Neural cell (in vitro differentiated cells): Measurements from ENCODE around the gene CFAP61. TPM values are rescaled to one million over a fixed set of nuclear protein-coding genes. Genes with fewer than 3 reads are reported as not detected.

Experiments
- H2AFZ ChIP-seq: fragments of 200-600, 300-800 bp; sonication (generic), shearing (Covaris generic); 2 replicates; pipeline ENCODE4 v1.6.0; 2014; ENCODE audit warnings: low read depth, mild to moderate bottlenecking, antibody characterized with exemption, low read length, moderate library complexity
- H3F3A ChIP-seq: fragments of 200-600 bp; shearing (Covaris generic); 2 replicates; pipeline ENCODE4 v1.6.1; 2016; ENCODE audit warnings: mild to moderate bottlenecking, moderate library complexity, mixed read lengths, antibody characterized with exemption, low read length; ENCODE audit not compliant: insufficient read depth, poor library complexity, severe bottlenecking
- H3K27ac ChIP-seq: fragments of 200-600, 300-800 bp; sonication (generic), shearing (Covaris generic); 2 replicates; pipeline ENCODE4 v1.5.1; 2014; ENCODE audit warnings: mild to moderate bottlenecking, low read length, moderate library complexity
- H3K27me3 ChIP-seq: fragments of 300-800, 200-600 bp; sonication (generic), shearing (Covaris generic); 2 replicates; pipeline ENCODE4 v1.6.0; 2014; ENCODE audit warnings: mild to moderate bottlenecking, low read depth, low read length, moderate library complexity; ENCODE audit not compliant: insufficient read depth
- H3K36me3 ChIP-seq: fragments of 300-800, 200-600 bp; sonication (generic), shearing (Covaris generic); 2 replicates; pipeline ENCODE4 v1.5.1; 2014; ENCODE audit warnings: mild to moderate bottlenecking, antibody characterized with exemption, low read length, moderate library complexity; ENCODE audit not compliant: insufficient read depth
- H3K4me2 ChIP-seq: fragments of 300-800, 200-600 bp; sonication (generic), shearing (Covaris generic); 2 replicates; pipeline ENCODE4 v1.6.0; 2014; ENCODE audit warnings: mild to moderate bottlenecking, low read length
- H3K4me3 ChIP-seq: fragments of 300-800, 200-600 bp; sonication (generic), shearing (Covaris generic); 2 replicates; pipeline ENCODE4 v1.5.1; 2014; ENCODE audit warnings: mild to moderate bottlenecking, low read length, moderate library complexity
- H3K79me2 ChIP-seq: fragments of 200-600 bp; shearing (Covaris generic); replicated peaks from 2 replicates; pipeline ENCODE4 v1.6.0; 2014; ENCODE audit warnings: mild to moderate bottlenecking, low read length, moderate library complexity; ENCODE audit not compliant: insufficient read depth
- H3K9ac ChIP-seq: fragments of 300-800, 200-600 bp; sonication (generic), shearing (Covaris generic); 2 replicates; pipeline ENCODE4 v1.6.1; 2016; ENCODE audit warnings: mild to moderate bottlenecking, low read length, mixed read lengths
- H3K9me2 ChIP-seq: fragments of 200-600 bp; shearing (Covaris generic); 2 replicates; pipeline ENCODE4 v1.6.1; 2016; ENCODE audit warnings: mild to moderate bottlenecking, low read length, mixed read lengths; ENCODE audit not compliant: insufficient read depth
- H3K9me3 ChIP-seq: fragments of 200-600, 300-800 bp; sonication (generic), shearing (Covaris generic); 2 replicates; pipeline ENCODE4 v1.6.1; 2016; ENCODE audit warnings: mild to moderate bottlenecking, mixed run types, low read length, moderate library complexity, mixed read lengths
- H4K20me1 ChIP-seq: fragments of 200-600 bp; shearing (Covaris generic); 2 replicates; pipeline ENCODE4 v1.6.1; 2016; ENCODE audit warnings: mild to moderate bottlenecking, mixed run types; ENCODE audit not compliant: insufficient read depth
- CTCF ChIP-seq: fragments of 450-650 bp; IDR thresholded peaks from 2 replicates; pipeline ENCODE4 v1.5.1; 2014; ENCODE audit warnings: antibody characterized with exemption, mild to moderate bottlenecking, moderate library complexity; ENCODE audit not compliant: poor library complexity, severe bottlenecking
- EP300 ChIP-seq: fragments of 450-650 bp; conservative IDR thresholded peaks from 2 replicates; pipeline ENCODE4 v1.6.1; 2014; ENCODE audit warnings: antibody characterized with exemption, mild to moderate bottlenecking, moderate library complexity; ENCODE audit not compliant: poor library complexity, severe bottlenecking
- EZH2 ChIP-seq: fragments of 200-600, 300-800 bp; shearing (Covaris generic), sonication (generic); IDR thresholded peaks from 2 replicates; pipeline ENCODE4 v1.6.1; 2014; ENCODE audit warnings: antibody characterized with exemption, low read length, borderline replicate concordance, mild to moderate bottlenecking; ENCODE audit not compliant: insufficient read depth, poor library complexity, severe bottlenecking
- MXI1 ChIP-seq: fragments of 450-650 bp; conservative IDR thresholded peaks from 2 replicates; pipeline ENCODE4 v1.6.1; 2014; ENCODE audit warnings: antibody characterized with exemption, mild to moderate bottlenecking; ENCODE audit not compliant: poor library complexity, severe bottlenecking
- POLR2AphosphoS5 ChIP-seq: IDR thresholded peaks from 2 replicates; pipeline ENCODE4 v1.6.1; 2012
- RAD21 ChIP-seq: fragments of 450-650 bp; conservative IDR thresholded peaks from 2 replicates; pipeline ENCODE4 v1.6.1; 2014; ENCODE audit warnings: antibody characterized with exemption, mild to moderate bottlenecking, moderate library complexity
- REST ChIP-seq: IDR thresholded peaks from 2 replicates; pipeline ENCODE4 v1.6.1; 2012; ENCODE audit warnings: borderline replicate concordance
- SMC3 ChIP-seq: fragments of 450-650 bp; conservative IDR thresholded peaks from 2 replicates; pipeline ENCODE4 v1.6.1; 2014; ENCODE audit warnings: antibody characterized with exemption, mild to moderate bottlenecking, moderate library complexity; ENCODE audit not compliant: poor library complexity
- TAF1 ChIP-seq: IDR thresholded peaks from 2 replicates; pipeline ENCODE4 v1.6.1; 2012; ENCODE audit warnings: low read depth
- polyA plus RNA-seq: library from polyadenylated mRNA; depleted of rRNA; stranded (reverse); fragments of >200 nt; gene quantifications from 2 replicates; pipeline ENCODE4 v1.2.3, GENCODE V29; 2014

CFAP61 gene
- polyA plus RNA-seq, 1 donor from 2014 or later, result 0.42 TPM

GRCh38 chr20:20327746-20328145 lies 275.4 kb downstream of the CFAP61 start:
- Histone ChIP-seq H4K20me1 (no peaks in the 10 kb centered on the region), H3K4me3 (no peak overlapping the region), H3K9ac (no peak overlapping the region), H3K36me3 (no peaks in the 10 kb centered on the region), H3F3A (no peaks in the 10 kb centered on the region), H3K9me2 (no peaks in the 10 kb centered on the region), H3K9me3 (no peaks in the 10 kb centered on the region), H2AFZ (no peak overlapping the region), H3K4me2 (no peak overlapping the region), H3K27ac (no peak overlapping the region), H3K79me2 (no peaks in the 10 kb centered on the region), H3K27me3 (no peaks in the 10 kb centered on the region)
- TF ChIP-seq EZH2 (no peak), CTCF (no peak), TAF1 (no peak)

DNA sequence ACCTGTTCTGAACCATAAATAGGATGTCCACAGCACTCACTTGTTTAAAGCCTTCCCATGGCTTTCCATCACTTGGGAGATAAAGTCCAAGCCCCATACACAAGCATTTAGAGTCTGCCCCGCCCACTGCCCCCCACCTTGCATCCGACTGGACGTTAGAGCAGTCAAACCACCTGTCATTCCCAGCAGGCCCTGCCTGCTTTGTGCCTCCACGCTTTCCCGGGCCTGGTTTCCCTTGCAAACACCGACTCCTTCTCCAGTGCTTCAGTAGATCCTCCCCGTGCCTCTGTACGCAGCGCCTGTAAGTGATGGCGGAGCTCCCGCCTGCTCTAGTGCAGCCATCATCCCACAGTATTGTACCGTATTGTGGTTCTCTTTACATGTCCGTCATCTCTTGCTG lies 277.2 kb downstream of the CFAP61 start:
- no peak overlapping the region for H2AFZ ChIP-seq
- TF ChIP-seq REST, result no peak
- TF ChIP-seq MXI1, result no peak

DNA sequence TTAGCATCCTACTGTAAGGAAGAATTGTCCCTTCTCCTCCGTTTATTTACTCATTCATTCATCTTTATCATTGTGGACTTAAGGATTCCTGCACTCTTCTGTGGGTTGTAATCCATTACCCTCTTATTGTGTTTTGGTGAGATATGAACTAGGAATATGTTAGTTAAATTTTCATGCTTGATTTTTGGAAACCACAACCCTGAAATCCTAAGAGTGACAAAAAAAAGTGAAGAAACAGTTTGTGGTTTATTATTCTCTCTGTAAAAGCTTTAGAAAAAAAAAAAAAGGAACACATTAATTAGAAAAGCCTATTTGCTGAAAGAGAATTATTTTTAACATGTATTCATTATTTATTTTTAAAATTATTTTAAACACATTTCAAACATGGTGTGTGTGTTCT lies 278.8 kb downstream of the CFAP61 start:
- Histone ChIP-seq H3K4me2 (no peak overlapping the region), H3K9me2 (no peaks in the 10 kb centered on the region), H3K4me3 (no peak overlapping the region), H4K20me1 (no peaks in the 10 kb centered on the region), H3K27me3 (no peaks in the 10 kb centered on the region), H3F3A (no peaks in the 10 kb centered on the region), H3K79me2 (no peaks in the 10 kb centered on the region), H3K36me3 (no peaks in the 10 kb centered on the region), H3K9me3 (no peaks in the 10 kb centered on the region), H3K27ac (no peak overlapping the region), H2AFZ (no peak overlapping the region), H3K9ac (no peak overlapping the region)
- TF ChIP-seq POLR2AphosphoS5 (no peak), SMC3 (no peak), CTCF (no peak), TAF1 (no peak), MXI1 (no peak), RAD21 (no peak), REST (no peak), EZH2 (no peak), EP300 (no peak)

More for the DNA sequence above, 277.2 kb downstream of the CFAP61 start:
- no peaks in the 10 kb centered on the region for H4K20me1 ChIP-seq
- H3F3A ChIP-seq, result no peaks in the 10 kb centered on the region
- H3K9me3 ChIP-seq, result no peaks in the 10 kb centered on the region
- H3K9me2 ChIP-seq, result no peaks in the 10 kb centered on the region
- H3K4me3 ChIP-seq, result no peak overlapping the region
- no peak overlapping the region for H3K4me2 ChIP-seq
- H3K36me3 ChIP-seq, result no peaks in the 10 kb centered on the region
- no peaks in the 10 kb centered on the region for H3K27me3 ChIP-seq
- no peaks in the 10 kb centered on the region for H3K79me2 ChIP-seq
- no peak overlapping the region for H3K9ac ChIP-seq
- H3K27ac ChIP-seq, result no peak overlapping the region
